SIG-M5 treated with dmso at 0.1 percent for 504 hours (cell line): ENCODE measurements around the gene HMCN2.

Source experiments
- DNase-seq: peaks from one replicate; lab custom pipeline; 2025; ENCODE audit not compliant: unreplicated experiment; lab: John Stamatoyannopoulos, UW

HMCN2 gene

DNA sequence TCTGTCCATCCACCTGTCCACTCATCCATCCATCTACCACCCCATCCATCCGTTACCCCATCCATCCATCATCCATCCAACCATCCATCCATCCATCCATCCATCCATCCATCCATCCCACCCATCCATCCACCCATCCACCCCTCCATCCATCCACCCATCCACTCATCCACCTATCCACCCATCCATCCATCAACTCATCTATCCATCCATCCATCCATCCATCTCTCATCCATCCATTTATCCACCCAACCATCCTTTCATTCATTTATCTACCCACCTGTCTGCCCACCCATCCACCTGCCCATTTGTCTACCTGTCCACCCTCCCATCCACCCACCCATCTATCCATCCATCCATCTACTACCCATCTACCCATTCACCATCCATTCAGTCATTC, 95.1 kb downstream of the HMCN2 start:
- DNase-seq, result no peak

DNA sequence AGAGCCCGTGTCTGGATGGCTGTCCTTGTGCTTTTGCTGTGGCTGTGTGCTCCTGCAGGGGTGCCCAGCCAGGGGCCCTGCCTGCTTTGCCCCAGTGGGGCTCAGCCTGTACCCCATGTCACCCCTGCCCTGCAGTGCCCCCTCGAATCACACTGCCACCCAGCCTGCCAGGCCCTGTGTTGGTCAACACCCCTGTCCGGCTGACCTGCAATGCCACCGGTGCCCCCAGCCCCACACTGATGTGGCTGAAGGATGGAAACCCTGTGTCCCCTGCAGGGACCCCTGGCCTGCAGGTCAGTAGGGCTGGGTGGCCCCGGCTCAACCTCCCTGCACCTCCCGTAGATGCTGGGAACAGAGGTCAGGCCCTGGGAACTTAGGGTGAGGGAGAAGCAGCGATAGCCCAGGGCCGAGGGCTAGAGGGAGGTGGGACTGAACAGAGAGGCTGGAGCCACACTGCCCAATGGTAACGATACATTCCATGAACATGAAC, 96.4 kb downstream of the HMCN2 start:
- DNase-seq, result no peak

DNA sequence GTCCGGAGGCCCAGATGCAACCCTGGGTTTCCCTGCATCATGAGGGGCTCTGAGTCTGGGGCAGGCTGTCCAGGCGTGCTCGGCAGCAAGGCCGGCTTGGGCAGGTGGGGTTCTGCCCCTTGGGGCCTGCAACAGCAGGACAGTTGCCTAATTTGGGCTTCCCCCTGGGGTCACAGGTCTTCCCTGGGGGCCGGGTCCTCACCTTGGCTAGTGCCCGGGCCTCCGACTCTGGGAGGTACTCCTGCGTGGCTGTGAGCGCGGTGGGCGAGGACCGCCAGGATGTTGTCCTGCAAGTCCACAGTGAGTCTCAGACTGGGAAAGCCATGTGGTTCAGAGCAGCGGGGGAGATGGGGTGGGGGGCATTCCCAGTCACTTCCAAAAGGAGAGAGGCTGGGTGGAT, 97.1 kb downstream of the HMCN2 start:
- no peak for DNase-seq

DNA sequence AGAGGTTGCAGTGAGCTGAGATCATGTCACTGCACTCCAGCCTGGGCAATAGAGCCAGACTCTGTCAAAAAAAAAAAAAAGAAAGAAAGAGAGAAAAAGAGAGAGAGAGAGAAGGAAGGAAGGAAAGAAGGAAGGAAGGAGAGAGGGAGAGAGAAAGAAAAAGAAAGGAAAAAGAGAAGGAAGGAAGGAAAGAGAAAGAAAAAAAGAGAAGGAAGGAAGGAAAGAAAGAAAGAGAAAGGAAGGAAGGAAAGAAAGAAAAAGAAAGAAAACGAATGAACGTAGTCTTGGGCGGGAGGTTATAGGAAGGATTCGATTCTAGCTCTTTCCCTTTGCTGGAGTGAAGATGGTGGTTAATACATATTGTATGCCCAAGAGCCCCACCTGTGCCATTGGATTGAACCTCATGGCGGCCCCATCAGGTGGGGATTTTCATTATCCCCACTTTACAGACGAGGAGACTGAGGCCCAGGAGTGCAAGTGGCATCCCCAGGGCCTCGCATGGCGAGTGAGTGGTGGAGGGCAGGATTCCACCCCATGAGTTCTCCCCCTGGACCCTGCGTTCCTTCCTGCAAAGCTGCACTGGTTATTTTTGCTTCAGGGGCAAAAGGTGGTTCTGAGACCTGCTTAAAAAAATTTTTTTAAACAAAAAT, 98.3 kb downstream of the HMCN2 start:
- no peak for DNase-seq

DNA sequence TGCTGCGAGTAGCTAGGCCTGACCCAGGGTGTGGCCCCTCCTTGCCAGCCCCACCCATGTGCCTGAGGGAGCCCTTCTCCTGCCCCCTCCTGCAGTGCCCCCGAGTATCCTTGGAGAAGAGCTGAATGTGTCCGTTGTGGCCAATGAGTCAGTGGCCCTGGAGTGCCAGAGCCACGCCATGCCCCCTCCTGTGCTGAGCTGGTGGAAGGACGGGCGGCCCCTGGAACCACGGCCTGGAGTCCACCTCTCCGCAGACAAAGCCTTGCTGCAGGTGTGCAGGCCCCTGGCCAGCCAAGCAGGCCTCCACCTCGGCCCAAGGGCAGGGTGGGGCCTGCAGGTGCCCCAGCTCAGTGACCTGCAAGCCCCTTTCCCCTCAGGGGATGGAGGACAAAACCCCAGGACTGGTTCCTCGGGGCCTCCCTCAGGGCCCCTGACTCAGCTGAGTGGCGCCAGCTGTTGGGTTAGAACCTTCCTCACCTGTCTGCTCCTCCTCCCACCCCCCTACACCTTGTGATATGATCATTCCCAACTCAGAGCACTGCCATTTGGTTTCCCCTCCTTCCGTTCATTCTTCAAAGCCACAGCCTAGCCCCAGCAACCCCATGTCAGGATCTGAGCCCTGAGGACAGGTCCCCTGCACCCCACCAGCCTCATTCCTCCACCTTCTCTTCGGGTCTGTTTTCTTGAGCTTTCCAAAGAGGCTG, 99.2 kb downstream of the HMCN2 start:
- no peak for DNase-seq

DNA sequence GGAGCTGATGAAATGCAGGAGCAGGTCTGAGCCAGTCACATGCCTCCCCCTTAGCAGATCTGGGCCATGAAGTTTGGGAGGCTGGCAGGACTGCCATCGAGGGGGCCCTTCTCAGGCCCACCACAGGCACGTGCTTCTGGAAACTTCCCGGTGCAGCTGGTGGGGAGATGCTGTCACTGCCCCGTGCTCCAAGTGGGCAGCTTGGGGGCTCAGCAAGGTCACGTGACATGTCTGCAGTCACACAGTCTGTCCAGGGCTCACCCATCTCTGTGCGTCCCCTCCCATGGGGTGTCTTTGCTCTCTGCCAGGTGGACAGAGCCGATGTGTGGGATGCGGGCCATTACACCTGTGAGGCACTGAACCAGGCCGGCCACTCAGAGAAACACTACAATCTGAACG, 99.8 kb downstream of the HMCN2 start:
- no peak for DNase-seq

DNA sequence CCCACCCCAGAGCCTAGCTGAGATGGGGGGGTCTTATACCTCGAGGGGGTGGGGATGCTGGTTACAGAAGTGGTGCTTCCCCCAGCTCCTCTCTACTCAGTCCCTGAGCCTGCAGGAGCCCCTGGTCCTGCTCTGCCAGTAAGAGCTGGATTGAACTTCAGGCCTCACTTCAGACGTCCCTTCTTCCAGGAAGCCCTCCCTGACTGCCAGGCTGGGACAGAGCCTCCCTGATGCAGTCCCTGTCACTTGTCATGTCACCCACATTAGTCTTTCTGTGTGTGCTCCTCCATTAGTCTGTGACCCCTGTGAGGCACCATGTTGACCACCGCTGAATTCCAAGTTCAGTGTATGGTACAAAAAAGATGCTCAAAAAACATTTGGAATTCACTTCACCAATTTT, 100.5 kb downstream of the HMCN2 start:
- DNase-seq, result no peak

DNA sequence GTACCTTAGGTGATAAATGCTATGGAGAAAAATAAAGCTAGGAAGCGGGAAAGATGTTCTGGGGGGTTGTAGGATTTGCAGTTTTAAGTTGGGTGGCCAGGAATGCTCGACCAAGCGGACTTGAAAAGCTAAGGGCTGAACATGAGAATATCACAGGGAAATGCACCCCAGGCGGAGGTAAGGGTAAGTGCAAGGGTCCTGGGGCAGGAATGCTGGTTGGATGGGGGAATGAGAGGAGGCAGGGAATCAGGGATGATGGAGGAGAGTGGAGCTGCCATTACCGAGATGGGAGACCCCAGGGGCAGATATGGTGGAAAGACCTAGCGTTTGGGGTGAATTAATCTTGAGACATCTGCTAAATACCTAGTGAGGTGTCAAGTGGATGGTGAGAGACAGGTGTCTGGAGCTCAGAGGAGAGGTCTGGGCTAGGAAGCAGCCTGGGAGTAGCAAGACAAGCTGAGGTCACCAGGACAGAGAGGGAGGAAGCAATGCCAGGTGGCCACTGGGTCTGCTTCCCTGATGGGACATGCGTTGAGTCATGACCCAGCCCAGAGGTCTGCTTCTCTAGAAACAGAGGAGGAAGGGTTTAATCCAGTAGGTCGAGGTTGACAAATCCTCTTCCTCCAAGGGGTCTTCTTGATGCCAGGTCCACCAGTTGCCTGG, 101.5 kb downstream of the HMCN2 start:
- DNase-seq, result no peak

DNA sequence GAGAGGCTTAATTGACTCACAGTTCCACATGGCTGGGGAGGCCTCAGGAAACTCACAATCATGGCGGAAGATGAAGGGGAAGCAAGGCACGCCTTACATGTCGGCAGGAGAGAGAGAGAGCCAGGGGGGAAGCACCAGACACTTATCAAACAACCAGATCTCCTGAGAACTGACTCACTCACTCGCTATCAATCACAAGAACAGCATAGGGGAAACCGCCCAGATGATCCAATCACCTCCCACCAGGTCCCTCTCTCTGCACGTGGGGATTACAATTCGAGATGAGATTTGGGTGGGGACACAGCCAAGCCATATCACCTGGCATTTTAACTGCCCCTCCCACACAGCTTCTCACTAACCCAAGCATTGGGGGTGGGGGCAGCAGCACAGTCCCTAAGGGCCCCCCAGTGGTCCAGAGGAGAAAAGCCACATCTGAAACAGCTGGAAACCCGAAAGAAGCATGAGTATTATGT, 103.1 kb downstream of the HMCN2 start:
- DNase-seq, result peak; percentile 3

DNA sequence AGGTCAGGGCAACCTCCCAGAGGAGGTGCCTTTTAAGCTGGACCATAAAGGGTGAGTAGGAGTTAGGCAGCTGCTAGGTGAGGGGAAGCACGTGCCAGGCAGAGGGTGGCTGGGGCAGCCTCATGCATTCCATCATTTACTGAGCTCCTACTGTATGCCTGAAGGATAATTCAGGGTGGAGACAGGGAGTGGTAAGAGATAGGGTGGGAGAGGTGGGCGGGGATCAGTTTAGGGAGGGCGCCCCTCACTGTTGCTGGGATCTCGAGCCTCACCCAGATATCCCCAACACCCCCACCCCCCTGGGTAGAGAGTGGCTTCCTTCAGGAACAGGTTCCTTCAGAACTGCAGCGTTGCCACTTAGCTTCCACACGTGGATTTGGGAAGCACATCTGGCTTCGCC, 104.7 kb downstream of the HMCN2 start:
- no peak for DNase-seq

DNA sequence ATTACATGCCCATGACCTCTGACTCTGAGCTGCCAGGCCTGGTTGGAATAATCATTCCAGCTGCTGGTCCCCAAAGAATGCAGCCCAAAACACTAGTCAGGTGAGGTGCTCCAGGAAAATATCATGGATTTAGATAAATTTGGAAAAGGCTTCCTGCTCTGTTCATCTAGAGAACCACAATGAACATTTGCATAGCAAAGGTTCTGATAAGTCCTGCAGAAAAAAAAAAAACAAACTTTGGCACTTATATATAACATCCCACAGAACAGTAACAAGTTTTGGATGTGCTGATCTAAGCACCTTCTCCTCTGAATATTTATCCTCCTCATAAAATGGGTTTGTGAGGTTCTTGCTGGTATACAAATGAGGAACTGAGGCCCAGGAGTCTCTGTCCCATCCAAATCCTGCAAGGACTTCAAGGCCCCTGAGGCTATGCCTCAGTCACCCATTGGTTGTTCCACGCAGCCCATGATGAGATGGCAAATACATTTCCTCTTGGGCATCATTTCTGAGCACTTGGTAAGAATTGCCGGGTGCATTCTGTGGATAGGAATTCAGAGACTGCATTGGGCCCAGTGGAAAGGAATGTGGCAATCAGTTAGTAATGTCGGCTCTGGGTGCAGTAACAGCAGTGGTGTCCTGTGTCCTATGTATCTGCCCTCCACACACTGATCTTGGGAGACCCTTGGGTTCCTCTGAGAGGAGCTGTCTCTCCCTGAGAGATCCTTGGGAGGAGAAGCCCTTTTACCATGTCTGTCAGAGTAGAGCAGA, 105.8 kb downstream of the HMCN2 start:
- DNase-seq, result no peak

DNA sequence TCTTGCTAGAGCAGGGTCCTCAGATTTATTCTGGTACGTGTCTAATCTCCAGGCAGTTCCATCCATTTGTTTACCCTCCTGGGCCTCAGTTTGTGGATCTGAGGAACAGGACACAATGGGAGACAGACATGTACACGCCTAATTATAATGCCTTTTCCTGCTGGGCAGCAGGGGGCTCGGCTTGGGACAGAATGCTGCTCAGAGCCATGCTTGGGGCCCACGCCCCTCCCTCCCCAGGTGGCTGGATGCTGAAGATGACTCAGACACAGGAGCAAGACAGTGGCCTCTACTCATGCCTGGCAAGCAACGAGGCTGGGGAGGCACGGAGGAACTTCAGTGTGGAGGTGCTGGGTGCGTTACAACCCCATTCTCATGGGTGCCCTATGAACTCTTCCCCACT, 106.5 kb downstream of the HMCN2 start:
- no peak for DNase-seq

DNA sequence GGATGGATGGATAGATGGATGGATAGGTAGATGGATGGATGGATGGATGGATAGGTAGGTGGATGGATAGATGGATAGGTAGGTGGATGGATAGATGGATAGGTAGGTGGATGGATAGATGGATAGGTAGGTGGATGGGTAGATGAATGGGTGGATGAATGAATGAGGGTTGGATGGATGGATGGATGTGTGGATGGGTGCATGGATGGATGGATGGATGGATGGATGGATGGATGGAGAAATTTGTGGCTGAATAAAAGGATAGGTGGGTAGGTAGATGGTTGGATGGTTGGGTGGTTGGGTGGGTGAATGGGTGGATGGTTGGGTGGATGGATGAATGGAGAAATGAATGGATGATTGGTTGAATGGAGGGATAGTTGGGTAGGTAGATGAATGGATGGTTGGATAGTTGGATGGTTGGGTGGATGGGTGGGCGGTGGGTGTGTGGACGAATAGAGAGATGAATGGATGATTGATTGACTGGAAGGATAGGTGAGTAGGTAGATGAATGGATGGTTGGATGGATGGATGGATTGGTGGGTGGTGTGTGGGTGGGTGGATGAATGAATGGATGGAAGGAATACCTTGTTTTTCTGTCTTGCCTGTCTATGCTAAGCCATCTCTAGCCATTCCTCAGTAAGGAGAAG, 108.2 kb downstream of the HMCN2 start:
- no peak for DNase-seq

DNA sequence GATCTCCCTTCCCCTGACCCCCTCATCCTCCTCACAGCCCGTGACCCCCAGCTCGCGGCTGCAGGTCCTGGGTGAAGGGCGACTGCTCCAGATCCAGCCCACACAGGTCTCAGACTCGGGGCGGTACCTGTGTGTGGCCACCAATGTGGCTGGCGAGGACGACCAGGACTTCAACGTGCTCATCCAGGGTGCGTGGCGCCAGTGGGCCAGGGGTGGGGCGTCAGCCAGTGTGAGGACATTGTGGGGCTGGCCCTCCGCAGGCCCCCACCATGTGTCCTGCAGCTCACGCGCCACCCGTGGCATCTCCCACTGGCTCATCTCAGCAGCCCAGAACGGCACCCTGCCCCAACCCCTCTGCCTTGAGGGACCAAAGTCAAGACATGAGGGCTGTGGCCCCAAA, 112.1 kb downstream of the HMCN2 start:
- DNase-seq, result no peak

DNA sequence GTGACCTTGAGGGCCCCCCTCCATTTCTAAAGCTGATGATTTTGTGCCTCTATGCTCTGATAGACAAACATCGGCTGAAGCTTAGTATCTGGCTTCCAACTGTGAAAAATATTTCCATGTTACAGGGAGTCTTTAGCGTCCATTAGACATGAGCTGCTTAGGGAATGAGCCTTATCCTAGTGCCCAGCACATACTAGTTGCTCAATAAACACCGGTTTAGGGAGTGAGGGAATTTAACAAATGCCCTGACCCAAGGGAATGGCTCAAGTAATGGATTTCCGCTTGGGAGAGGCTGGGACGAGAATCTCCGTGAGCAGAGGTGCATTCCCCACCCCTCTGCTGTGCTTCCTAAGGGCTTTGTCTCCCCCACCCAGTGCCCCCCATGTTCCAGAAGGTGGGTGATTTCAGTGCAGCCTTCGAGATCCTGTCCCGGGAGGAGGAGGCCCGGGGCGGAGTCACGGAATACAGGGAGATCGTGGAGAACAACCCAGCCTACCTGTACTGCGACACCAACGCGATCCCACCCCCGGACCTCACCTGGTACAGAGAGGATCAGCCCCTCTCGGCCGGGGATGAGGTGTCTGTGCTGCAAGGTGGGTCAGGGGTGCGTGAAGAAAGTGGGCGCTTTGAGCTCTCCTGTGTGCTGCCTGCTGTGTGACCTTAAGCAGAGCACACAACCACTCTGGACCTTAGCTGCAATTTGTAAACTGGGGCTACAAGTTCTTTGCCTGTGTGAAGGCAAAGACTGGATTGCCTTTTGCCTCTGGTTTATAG, 113.5 kb downstream of the HMCN2 start:
- DNase-seq, result no peak

DNA sequence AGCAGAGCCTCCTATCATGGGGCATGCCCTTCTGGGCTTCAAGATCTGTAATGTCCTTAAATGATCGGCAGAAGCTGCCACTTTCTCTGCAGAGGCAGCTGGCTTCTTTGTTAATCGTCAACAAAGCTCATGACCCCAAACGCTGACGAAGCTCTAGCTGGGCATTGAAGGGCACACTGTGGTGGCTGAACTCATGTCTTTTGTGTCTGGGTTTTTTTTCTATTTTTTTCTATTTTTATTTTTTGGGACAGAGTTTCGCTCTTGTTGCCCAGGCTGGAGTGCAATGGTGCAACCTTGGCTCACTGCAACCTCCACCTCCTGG, 114.0 kb downstream of the HMCN2 start:
- no peak for DNase-seq

DNA sequence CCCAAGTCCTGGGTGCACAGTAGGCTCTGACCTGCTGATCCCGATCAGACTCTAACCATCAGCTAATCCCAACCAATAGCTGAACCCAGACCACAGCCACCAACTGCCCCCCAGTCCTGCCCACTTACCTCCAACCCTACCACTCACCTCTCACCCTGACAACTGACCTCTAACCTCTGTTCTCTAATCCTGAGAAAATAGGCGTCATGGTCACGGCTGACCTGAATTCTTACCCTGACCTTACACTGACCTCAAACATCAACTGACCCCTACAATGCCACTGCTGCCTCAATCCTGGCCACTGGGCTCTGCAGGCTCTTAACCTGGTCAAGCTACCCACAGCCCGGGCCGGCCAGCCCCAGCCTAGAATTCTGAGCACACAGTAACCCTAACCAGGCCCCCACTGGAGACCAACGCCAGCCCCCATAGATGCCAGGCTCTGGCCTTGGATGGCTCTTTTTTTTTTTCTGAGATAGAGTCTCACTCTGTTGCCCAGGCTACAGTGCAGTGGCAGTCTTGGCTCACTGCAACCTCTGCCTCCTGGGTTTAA, 115.4 kb downstream of the HMCN2 start:
- DNase-seq, result no peak

DNA sequence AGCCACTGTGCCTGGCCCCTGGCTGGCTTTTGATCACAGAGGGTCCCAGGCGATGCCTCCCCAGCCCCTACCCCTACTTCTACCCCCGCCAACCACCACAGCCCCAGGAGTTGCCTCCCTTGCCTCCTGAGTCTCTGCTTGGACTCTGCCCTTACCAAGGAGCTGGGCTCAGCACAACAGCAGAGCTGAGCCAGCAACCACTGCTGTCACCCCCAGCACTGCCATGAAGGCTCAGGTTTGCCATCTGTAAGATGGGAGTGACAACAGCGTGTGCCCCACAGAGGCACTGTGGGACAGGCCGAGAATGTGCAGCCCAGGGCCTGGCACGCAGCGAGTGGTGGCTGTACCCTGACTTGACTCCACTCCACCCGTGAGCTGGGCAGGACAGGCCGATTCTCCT, 116.1 kb downstream of the HMCN2 start:
- DNase-seq, result no peak

DNA sequence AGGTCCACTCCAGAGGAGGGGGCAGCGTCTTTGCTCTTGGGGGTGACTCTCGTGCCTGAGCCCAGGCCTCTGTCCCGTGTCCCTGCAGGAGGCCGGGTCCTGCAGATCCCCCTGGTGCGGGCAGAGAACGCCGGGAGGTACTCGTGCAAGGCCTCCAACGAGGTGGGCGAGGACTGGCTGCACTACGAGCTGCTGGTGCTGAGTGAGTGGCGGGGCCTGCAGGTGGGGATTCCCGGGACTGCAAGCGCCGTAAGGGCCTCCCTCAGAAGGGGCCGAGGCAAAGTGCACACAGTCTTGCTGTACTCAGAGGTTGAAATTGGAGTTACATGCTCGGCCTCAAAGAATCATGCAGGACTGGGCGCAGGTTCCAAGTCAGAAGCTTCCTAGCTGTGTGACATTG, 116.5 kb downstream of the HMCN2 start:
- DNase-seq, result no peak
